CD4-positive, alpha-beta T cell treated with Interleukin-15 for 4 hours (primary cell): Measurements from ENCODE around the gene NPPB.

ENCODE experiments used
- DNase-seq: peaks from one replicate; pipeline ENCODE4 v3.0.0-alpha.2; 2020; ENCODE audit warnings: low spot score

The NPPB gene

DNA sequence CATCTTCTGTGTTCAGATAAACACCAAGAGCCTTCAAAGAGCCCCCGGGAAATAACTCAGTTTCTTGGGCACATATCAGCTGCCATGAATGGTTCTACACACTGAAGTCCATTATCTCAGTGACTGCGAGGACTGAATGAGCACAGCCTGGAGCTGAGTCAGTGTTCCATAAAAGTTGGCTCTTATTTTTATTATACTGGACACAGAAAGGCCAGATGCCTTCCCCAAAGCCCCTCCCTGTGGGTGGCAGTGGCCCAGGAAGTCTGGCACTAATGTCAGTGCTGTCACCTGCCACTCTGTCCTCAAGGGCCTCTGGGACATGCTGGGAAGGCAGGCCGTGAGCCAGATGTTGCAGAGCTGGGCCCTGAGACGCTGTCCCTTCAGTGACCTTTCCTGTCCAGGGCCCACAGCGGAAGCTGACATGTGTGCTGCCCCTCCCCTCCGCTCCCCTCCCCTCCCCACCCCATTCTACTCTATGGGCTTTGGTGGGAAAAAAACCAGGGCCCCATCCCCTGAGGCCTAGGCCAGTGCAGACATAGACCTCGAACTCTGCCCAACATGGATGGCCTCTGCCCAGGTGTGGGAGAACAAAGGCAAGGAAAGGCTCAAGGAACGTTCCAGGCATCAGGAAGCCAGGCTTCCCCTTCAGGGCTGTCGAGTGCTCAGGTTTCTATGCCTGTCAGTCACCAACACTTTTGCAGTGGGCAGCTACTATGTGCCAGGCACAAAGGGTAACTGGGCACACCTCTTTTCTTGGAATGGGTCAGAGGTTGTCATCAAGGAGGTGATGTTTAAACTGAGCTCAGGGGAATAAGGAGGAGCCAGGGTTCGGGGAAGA, 22.4 kb upstream of the NPPB start:
- no peak for DNase-seq

DNA sequence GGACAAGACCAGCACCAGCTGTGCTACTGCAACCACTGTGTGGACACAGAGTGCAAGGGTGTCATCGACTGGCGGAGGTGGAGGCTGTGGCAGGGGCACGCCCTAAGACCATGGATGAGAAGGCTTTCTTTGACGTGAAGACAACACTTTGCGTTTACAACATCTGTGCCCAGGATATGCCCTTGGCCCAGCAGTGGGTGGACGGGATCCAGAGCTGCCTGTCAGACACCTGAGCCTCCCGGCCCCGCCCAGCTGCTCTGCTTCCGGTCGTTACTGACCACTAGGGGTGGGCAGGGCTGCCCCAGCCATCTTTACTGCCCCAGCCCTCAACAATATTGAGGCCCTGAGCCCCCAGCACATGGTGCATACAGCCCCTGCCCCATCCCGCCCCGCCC, 21.4 kb upstream of the NPPB start:
- DNase-seq, result no peak

DNA sequence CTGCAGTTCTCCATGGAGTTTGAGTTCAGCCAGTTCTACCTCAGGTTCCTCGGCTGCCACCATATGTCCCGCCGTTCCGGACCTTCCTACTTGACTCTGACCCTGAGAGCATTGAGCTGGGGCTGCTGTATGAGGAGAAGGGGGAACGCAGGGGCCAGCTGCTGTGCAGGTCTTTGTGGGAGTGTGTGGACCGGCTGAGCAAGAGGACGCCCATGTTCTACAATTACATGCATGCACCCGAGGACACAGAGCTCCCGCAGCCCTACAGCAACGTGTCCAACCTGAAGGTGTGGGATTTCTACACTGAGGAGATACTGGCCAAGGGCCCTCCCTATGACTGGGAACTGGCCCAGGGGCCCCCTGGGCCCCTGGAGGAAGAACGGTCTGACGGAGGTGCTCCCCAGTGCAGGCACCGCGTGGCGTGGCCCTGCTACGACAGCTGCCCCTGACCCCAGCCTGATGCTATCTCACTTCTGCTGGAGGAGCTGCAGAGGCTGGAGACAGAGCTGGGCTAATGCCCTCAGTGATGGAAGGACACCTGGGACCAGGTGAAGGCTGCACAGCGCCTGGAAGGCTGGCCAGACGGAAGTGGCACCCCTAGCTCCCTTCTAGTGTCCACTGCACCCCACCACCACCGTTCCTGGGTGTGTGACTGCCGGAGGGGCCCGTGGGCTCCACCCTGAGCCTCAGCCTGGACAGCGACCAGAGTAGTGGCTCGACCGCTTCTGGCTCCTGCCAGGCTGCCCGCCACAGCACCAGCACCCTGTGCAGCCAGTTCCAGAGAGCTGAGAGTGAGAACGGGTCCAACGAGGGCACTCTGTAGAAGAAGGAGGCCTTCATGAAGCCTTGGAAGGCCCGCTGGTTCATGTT, 20.8 kb upstream of the NPPB start:
- DNase-seq, result no peak

DNA sequence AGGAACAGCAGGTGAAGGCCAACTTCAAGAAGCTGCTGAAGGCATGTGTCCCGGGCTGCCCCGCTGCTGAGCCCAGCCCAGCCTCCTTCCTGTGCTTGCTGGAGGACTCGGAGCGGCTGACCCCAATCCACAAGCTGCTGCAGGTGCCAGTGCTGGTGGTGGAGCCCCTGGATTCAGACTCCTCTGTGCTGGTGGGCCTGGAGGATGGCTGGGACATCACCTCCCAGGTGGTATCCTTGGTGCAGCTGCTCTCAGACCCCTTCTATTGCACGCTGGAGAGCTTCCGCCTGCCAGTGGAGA, 20.1 kb upstream of the NPPB start:
- DNase-seq, result no peak

DNA sequence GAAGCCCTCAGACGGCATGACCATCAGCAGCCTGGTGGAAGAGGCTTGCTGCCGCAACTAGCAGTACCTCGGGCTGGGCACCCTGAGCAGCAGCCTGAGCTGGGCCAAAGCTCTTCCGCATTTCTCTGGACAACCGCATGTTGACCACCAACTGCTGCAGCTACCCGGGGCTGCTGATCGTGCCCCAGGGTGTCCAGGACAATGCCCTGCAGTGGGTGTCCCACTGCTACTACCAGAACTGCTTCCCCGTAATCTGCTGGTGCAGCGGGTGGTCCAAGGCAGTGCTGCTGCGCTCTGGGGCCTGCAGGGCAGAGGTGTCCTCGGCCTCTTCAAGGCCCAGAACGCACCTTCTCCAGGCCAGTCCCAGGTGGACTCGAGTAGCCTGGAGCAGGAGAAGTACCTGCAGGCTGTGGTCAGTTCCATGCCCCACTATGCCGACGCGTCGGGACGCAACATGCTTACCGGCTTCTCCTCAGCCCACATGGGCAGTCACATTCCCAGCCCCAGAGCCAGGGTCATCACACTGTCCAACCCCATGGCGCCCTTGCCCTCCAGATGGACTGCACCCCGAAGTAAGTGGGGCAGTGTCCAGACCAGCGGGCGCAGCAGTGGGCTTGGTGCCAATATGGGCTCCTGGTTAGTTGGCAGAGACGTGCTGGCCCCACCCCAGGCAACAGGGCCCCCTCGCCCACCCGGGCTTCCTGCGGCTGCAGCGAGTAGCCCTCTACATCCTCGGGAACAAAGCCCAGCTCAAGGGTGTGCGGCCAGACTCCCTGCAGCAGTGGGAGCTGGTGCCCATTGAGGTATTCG, 19.5 kb upstream of the NPPB start:
- DNase-seq, result no peak

DNA sequence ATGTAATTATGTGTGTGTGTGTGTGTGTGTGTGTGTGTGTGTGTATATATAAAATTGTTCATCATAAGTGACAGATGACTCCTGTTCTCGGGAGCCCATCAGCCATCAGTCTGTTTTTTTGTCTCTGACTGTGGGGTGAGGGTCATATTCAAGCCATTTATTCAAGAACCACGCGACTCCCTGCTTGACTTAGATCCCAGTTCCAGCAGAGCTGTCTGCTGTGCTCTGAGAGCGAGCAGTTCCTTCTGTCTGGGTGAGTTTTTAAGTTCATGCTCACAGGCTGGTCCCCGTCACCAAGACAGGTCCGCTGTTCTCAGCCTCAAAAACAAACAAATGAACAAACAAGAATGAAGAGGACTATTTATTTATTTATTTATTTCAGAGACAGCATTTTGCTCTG, 18.3 kb upstream of the NPPB start:
- DNase-seq, result no peak

DNA sequence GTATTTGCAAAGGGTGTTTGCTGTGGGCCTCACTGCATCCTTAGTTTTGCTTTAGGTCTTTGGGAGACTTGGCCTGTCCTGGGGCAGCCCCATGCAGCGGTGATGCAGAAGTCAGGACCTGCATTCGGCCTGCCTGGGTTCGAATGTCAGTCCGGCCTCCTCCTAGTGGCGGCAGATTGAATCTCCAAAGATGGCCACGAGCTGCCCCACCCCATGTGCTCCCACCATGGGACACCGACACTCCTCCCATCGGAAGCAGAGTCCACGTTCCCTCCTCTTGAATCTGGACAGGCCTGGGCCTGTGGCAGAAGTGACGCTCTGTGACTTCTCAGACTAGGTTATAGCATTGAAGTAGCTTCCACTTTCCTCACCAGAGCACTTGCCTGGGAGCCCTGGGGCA, 16.3 kb upstream of the NPPB start:
- no peak for DNase-seq

DNA sequence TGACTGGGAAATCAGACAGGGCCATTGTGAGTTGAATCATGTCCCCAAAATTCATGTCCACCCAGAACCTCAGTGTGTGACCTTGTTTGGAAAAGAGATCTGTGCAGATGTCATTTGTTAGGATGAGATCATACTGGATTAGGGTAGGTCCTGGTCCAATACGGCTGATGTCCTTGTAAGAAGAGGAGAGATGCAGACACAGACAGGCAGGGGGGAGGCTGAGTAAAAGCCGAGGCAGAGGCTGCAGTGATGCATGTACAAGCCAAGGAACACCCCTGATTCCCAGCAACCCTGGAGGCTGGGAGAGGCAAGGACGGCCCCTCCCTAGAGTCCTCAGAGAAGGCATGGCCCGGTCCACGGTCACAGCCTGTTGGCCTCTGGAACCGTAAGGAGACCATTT, 15.9 kb upstream of the NPPB start:
- DNase-seq, result no peak

DNA sequence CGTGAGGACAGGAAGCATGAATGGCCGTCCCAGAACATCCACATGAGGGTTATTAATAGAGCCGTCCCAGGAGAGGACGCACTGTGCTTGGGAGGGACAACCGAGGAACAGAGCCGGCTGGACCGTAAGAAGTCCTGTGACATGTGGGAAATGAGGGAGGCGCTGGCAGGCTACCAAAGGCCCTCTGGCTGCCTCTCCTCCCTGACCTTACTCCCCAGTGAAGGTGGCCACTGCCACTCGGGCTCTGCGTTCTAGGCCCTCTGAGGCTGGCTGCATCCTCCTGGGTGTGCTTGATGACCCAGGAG, 15.5 kb upstream of the NPPB start:
- DNase-seq, result no peak

DNA sequence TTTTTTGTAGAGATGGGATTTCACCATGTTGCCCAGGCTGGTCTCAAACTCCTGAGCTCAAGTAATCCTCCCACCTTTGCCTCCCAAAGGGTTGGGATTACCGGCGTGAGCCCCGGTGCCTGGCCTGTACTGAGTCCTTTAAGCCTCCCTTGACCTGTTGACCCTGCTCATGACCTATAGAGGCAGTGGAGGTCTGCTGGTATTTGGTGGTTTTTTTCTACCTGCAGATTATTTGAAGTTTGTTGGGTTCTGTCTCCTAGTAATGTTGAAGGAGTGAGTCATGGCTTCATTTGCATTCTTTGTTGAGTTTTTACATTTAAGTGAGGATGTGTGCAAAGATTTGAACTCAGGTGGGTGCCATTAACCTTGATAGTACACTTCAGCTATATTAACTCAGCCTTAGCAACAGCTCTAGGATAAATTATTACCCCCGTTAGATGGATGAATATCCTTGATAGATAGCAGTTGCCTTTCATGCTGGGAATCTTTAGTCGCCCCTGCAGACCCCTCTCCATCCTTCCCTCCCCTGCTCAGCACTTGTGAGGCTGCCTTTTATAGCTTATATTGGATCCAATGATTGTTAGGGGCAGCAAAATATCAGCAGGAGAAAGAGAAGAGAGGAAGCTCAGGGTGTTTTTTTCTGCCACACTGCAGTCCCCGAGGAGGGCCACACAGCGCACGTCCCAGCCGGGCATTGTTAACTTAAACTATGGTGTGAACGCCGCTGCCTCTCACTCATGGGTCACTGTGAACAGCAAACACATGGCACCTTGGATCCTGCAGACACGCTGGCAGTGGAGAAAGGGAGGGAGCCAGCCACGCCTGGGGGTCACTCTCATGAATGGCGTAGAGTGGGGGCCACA, 14.9 kb upstream of the NPPB start:
- no peak for DNase-seq

DNA sequence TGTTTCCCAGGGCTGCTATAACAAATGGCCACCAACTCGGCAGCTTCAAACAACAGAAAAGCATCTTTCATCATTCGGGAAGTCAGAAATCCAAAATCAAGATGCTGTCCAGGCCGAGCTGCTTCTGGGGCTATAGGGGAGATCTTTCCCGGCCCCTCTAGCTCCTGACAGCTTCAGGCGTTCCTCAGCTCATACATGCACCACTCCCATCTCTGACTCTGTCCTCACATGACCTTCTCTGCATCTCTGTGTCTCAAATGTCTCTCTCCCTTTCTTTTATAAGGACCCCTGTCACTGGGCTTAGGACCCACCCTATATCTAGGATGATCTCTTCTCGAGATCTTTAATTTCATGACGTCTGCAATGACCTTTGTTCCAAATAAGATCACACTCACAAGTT, 13.8 kb upstream of the NPPB start:
- no peak for DNase-seq

DNA sequence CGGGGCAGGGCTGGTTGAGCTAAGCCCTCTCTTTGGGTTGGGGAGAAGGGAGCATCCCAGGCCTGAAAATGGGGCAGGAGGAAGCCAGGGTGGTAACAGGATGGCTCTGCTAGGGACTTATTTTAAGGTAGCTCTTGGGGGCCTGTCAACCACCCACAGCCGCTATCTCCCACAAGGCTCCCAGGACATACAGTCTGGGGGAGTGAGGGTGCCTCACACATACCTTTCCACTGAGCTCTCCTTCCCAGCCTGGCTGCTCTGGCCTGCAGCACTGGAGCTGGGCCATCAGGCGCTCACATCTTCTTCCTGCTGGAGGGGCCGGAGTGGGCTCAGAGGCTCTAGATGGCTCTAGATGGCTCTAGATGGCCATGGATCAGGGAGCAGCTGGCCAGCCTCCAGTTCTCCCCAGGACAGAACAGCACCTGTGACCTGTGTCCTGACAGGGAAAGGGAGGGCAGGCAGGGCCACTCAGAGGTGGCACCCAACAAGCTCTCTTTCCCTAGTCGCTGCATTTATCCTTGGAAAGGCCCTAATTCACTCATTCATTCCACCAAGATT, 11.0 kb upstream of the NPPB start:
- DNase-seq, result no peak

DNA sequence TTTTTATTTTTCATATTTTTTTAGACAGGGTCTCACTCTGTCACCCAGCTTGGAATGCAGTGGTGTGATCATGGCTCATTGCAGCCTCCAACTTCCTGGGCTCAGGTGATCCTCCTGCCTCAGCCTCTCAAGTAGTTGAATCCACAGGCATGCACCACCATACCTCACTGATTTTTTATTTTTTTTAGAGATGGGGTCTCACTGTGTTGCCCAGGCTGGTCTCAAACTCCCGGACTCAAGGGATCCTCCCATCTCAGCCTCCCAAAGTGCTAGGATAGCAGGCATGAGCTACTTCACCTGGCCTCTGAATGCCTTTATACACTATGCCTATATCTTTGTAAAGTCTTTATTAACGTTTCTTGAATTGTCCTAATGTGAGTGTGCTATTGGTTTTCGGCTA, 10.4 kb upstream of the NPPB start:
- DNase-seq, result no peak

DNA sequence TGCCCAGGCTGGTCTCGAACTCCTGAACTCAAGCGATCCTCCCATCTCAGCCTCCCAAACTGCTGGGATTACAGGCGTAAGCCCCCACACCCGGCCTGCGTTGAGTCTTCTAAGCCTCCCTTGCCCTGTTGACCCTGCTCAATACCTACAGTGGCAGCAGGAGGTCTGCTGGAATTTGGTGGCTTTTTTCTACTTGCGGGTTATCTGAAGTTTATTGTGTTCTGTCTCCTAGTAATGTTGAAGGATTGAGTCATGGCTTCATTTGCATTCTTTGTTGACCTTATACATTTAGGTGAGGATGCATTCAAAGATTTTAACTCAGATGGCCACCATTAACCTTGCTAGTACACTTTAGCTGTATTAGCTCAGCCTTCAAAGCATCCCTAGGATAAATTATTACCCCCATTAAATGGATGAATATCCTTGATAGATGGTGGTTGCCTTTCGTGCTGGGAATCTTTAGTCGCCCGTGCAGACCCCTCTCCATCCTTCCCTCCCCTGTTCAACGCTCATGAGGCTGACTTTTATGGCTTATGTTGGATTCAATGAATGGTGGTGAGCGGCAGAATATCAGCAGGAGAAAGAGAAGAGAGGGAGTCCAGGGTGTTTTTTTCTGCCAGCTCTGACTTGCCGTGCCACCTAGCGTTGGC, 9.7 kb upstream of the NPPB start:
- DNase-seq, result no peak

DNA sequence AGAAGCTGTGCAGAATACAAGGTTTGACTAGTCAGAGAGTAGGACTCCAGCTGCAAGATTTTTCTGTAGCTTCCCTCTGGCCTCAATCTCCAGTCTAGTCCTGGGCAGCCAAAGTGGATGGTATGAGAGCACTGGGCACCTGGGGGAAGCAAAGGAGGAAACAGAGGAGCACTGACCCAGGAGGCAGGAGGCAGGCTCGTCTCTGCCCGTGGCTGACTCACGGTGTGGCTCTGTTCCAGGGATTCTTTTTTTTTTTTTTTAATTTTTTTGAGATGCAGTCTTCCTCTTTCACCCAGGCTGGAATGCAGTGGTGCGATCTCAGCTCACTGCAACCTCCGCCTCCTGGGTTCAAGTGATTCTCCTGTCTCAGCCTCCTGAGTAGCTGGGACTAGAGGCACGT, 4.1 kb upstream of the NPPB start:
- no peak for DNase-seq

DNA sequence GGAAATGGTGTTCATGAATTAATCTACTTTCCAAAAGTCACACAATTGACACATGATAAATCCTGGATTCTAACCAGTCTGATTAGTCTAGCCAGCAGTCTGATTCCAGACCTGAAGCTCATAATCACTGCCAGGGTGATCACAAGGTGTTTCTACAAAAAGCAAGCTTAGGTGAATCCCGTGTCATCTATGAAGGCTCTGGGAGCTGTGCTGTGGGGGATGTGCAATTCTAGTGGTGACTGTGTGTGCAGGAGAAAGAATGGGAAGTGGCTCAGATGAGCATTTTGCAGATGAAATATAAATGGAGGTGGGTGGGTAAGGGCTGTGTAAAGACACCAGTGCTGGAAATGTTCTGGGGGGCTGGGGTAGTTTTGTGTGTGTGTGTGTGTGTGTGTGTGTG, 1.8 kb upstream of the NPPB start:
- no peak for DNase-seq

DNA sequence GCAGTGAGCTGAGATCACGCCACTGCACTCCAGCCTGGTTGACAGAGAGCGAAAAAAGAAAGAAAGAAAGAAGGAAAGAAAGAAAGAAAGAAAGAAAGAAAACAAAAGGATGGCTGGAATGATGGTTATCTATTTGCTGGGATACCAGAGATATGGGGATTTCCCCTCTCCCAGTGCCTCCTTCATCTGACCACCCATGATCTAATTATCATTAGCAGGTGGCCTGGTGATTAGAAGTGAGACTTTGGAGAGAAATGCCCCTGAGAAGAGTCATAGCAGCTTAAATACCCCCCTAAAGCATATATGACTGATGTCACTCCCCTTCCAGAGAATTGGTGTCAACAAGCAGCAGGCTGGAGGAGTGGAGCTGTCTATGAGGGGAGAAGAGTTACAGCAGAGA, 1.3 kb upstream of the NPPB start:
- DNase-seq, result no peak

DNA sequence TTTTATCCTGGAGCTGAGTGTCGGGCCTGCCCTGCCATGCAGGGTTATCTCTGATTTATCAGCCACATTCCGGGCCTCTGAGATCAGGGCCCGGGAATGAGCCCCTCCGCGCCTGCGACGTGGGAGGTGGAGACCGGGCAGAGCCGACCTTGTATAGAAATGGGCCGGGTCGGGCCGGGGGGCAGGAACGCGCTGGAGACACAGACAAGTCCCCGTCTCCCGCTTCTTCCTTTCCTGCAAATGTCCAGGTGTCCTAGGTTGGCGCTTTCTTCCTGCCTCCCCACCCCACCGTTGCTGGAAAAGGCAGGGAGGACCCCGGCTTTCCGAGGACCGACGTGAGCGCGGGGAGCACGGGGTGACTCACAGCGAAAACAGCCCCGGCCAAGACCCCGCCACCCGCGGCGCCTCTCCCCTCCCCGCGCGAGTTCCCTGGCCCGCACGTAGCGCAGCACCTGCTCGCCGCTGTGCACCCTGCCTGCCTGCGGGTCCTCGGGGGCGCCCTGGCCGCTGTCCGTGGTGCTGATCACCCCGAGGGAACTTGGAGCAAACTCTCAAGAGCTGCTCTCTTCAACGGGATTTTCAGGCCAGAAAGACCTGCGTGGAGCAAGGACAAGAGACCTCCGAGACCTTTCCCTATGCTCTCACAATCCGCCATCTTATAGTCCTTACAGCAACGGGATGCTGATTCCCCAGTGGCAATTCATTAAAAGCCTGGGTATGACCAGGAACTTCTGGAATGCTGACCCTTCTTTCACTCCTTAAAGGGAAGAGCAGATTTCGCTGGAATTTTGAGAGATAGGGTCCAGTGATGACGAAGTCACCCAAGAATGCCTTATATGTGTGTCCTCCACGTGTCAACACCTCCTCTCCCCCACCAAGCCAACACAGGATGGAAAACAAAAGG, 475 bp upstream of the NPPB start:
- DNase-seq, result peak; percentile 46

DNA sequence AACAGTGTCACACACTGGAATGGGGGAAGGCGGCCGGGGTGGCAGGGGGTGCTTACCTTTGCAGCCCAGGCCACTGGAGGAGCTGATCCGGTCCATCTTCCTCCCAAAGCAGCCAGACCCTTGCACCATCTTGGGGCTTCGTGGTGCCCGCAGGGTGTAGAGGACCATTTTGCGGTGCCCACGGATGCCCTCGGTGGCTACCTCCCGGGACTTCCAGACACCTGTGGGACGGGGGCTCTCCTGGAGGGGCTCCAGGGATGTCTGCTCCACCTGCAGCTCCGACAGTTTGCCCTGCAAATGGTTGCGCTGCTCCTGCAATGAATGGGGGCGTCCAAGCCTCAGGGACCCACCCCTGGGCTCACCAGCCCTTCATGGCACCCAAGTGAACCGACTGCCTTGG, 587 bp downstream of the NPPB start:
- no peak for DNase-seq

DNA sequence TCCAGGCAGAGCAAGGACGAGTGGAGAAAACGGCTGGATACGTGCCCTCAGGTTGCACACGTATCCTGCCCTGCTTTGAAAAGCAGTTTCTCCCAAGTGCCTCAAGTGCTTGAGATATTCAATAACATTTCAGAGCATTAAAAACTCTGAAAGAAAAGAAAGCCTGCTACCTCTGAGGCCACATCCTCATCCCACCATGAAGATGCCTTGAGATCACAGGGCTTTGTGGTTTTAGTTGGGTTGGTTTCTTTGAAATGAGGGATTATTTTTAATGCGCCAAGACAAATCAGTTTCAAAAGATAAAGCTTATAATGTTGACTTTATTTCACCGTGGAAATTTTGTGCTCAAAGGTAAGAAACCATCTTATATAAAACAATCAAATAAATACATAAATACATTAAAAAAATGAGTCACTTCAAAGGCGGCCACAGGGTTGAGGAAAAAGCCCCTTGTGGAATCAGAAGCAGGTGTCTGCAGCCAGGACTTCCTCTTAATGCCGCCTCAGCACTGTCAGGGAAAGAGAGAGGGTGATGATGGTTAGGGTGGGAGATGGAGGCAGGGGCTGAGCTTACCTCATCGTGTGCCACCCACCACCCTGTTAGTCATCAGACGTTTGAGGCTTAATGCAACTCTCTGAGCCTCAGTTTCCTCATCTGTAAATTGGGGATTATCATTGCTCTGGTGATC, 1.4 kb downstream of the NPPB start:
- DNase-seq, result no peak
